SIG-M5 (cell line): Measurements from ENCODE around the gene MISP.

Experiments
- DNase-seq: peaks from one replicate; lab custom pipeline; 2025; lab: John Stamatoyannopoulos, UW

The MISP gene

GRCh38 chr19:746956-747355, 4.0 kb upstream of the MISP start:
- DNase-seq: no peak

GRCh38 chr19:747432-748273, 3.3 kb upstream of the MISP start:
- DNase-seq: no peak

GRCh38 chr19:748274-748598, 2.7 kb upstream of the MISP start:
- DNase-seq: no peak

GRCh38 chr19:749811-750210, 1.1 kb upstream of the MISP start:
- DNase-seq: no peak

- DNase-seq: no peak
Observed at GRCh38 chr19:751501-752341, 809 bp downstream of the MISP start.

- no peak for DNase-seq
Observed at GRCh38 chr19:752652-753517, 2.0 kb downstream of the MISP start.

- DNase-seq: no peak
Observed at GRCh38 chr19:754530-754929, 3.6 kb downstream of the MISP start.

GRCh38 chr19:755063-755462, 4.2 kb downstream of the MISP start:
- DNase-seq: no peak

GRCh38 chr19:756236-756635, 5.3 kb downstream of the MISP start:
- DNase-seq: no peak

- DNase-seq: no peak
Observed at GRCh38 chr19:756821-757688, 6.1 kb downstream of the MISP start.

- DNase-seq: no peak
Observed at GRCh38 chr19:757811-758668, 7.1 kb downstream of the MISP start.

- DNase-seq: no peak
Observed at GRCh38 chr19:763181-763580, 12.3 kb downstream of the MISP start.

GRCh38 chr19:763869-764268, 13.0 kb downstream of the MISP start:
- DNase-seq: no peak

- no peak for DNase-seq
Observed at GRCh38 chr19:764301-764700, 13.4 kb downstream of the MISP start.

GRCh38 chr19:765179-765738, 14.3 kb downstream of the MISP start:
- no peak for DNase-seq

- DNase-seq: no peak
Observed at GRCh38 chr19:768424-768823, 17.5 kb downstream of the MISP start.

GRCh38 chr19:769616-770015, 18.7 kb downstream of the MISP start:
- DNase-seq: no peak

- DNase-seq: no peak
Observed at GRCh38 chr19:771332-771785, 20.4 kb downstream of the MISP start.

GRCh38 chr19:772063-772462, 21.2 kb downstream of the MISP start:
- no peak for DNase-seq
